Measurements from ENCODE around the gene RDH12. TPM values are rescaled to one million over a fixed set of nuclear protein-coding genes. Genes with fewer than 3 reads are reported as not detected.

Gene RDH12
- polyA plus RNA-seq, 1 donor from 2014 or later: not detected

GRCh38 chr14:67674139-67674479 is 27.6 kb upstream of the RDH12 start:
- Histone ChIP-seq H3K4me2 (ENCODE audit: low read length) (peak overlapping the region; percentile 56), H3K27me3 (ENCODE audit: insufficient read depth, low read depth, low read length) (no peaks in the 10 kb centered on the region), H2AFZ (ENCODE audit: low read depth, low read length) (peak overlapping the region; percentile 81), H3K79me2 (replicated peaks; ENCODE audit: insufficient read depth, low read length) (peaks cover 29% of the 10 kb centered on the region), H3K9ac (ENCODE audit: low read length) (peak overlapping the region; percentile 92), H3K36me3 (ENCODE audit: insufficient read depth, low read length) (peaks cover 6% of the 10 kb centered on the region), H3F3A (ENCODE audit: insufficient read depth, low read length, poor library complexity, severe bottlenecking) (no peaks in the 10 kb centered on the region), H4K20me1 (ENCODE audit: insufficient read depth) (peaks cover 5% of the 10 kb centered on the region), H3K27ac (ENCODE audit: low read length) (peak overlapping the region; percentile 90), H3K9me3 (ENCODE audit: low read length) (no peaks in the 10 kb centered on the region), H3K9me2 (ENCODE audit: insufficient read depth, low read length) (no peaks in the 10 kb centered on the region), H3K4me3 (ENCODE audit: low read length) (peak overlapping the region; percentile 83)
- TF ChIP-seq POLR2AphosphoS5 (IDR thresholded peaks at IDR 0.05) (no peak), TAF1 (IDR thresholded peaks at IDR 0.05; ENCODE audit: low read depth) (peak; percentile 23), REST (IDR thresholded peaks at IDR 0.05; ENCODE audit: borderline replicate concordance) (peak; percentile 47), EP300 (conservative IDR thresholded peaks at IDR 0.05; ENCODE audit: poor library complexity, severe bottlenecking) (no peak), EZH2 (IDR thresholded peaks at IDR 0.05; ENCODE audit: borderline replicate concordance, insufficient read depth, low read length, poor library complexity, severe bottlenecking) (no peak), CTCF (IDR thresholded peaks at IDR 0.05; ENCODE audit: poor library complexity, severe bottlenecking) (peak; percentile 47), RAD21 (conservative IDR thresholded peaks at IDR 0.05) (peak; percentile 20), MXI1 (conservative IDR thresholded peaks at IDR 0.05; ENCODE audit: poor library complexity, severe bottlenecking) (no peak), SMC3 (conservative IDR thresholded peaks at IDR 0.05; ENCODE audit: poor library complexity) (no peak)

- Histone ChIP-seq H3K9me2 (ENCODE audit: insufficient read depth, low read length) (no peaks in the 10 kb centered on the region), H3F3A (ENCODE audit: insufficient read depth, low read length, poor library complexity, severe bottlenecking) (no peaks in the 10 kb centered on the region), H3K4me3 (ENCODE audit: low read length) (peak within 1 kb of the TSS; percentile 83), H3K27ac (ENCODE audit: low read length) (peak within 1 kb of the TSS; percentile 90), H3K27me3 (ENCODE audit: insufficient read depth, low read depth, low read length) (no peaks in the 10 kb centered on the region), H4K20me1 (ENCODE audit: insufficient read depth) (peaks cover 5% of the 10 kb centered on the region), H3K9ac (ENCODE audit: low read length) (peak within 1 kb of the TSS; percentile 92), H3K9me3 (ENCODE audit: low read length) (no peaks in the 10 kb centered on the region), H2AFZ (ENCODE audit: low read depth, low read length) (peak within 1 kb of the TSS; percentile 81), H3K79me2 (replicated peaks; ENCODE audit: insufficient read depth, low read length) (peaks cover 29% of the 10 kb centered on the region), H3K4me2 (ENCODE audit: low read length) (peak within 1 kb of the TSS; percentile 64), H3K36me3 (ENCODE audit: insufficient read depth, low read length) (peaks cover 6% of the 10 kb centered on the region)
- TF ChIP-seq REST (IDR thresholded peaks at IDR 0.05; ENCODE audit: borderline replicate concordance) (no peak), RAD21 (conservative IDR thresholded peaks at IDR 0.05) (peak; percentile 23), MXI1 (conservative IDR thresholded peaks at IDR 0.05; ENCODE audit: poor library complexity, severe bottlenecking) (peak; percentile 79), TAF1 (IDR thresholded peaks at IDR 0.05; ENCODE audit: low read depth) (peak; percentile 7), EP300 (conservative IDR thresholded peaks at IDR 0.05; ENCODE audit: poor library complexity, severe bottlenecking) (peak; percentile 43), SMC3 (conservative IDR thresholded peaks at IDR 0.05; ENCODE audit: poor library complexity) (peak; percentile 40), CTCF (IDR thresholded peaks at IDR 0.05; ENCODE audit: poor library complexity, severe bottlenecking) (peak; percentile 55), EZH2 (IDR thresholded peaks at IDR 0.05; ENCODE audit: borderline replicate concordance, insufficient read depth, low read length, poor library complexity, severe bottlenecking) (no peak), POLR2AphosphoS5 (IDR thresholded peaks at IDR 0.05) (peak; percentile 60)
Observed at GRCh38 chr14:67674480-67675218, 27.0 kb upstream of the RDH12 start, which contains the start of gene VTI1B. Gene VTI1B (minus strand): TSS chr14:67674632. CDS start chr14:67674489, 143 bp downstream.

Measured in neural cell (in vitro differentiated cells).